HL-60 (cell line): Measurements from ENCODE around the gene AK8.

ENCODE experiments used
- DNase-seq, 2 experiments: peaks; one replicate each; pipeline ENCODE4 v3.0.0-alpha.2; 2010 to 2020; ENCODE audit warnings: low read depth in 1 of 2, low spot score in 1 of 2
- H3K27ac ChIP-seq: fragments of 250-450 bp; sonication (Bioruptor Pico); replicated peaks from 2 replicates; pipeline ENCODE4 v1.5.1; 2020; ENCODE audit warnings: mild to moderate bottlenecking, moderate library complexity
- H3K27me3 ChIP-seq: fragments of 250-450 bp; sonication (Bioruptor Pico); 2 replicates; pipeline ENCODE4 v1.5.1; 2021; ENCODE audit warnings: mild to moderate bottlenecking, moderate library complexity; ENCODE audit not compliant: insufficient read depth, poor library complexity, severe bottlenecking
- H3K4me3 ChIP-seq: replicated peaks from 2 replicates; pipeline ENCODE4 v1.5.1; 2011; ENCODE audit warnings: mild to moderate bottlenecking, control low read depth, low read length; ENCODE audit not compliant: insufficient read depth
- CTCF ChIP-seq: IDR thresholded peaks from one replicate; pipeline ENCODE4 v1.5.1; 2011; ENCODE audit warnings: low read length, control low read depth, inconsistent platforms; ENCODE audit not compliant: insufficient read depth
- GABPA ChIP-seq: IDR thresholded peaks from 2 replicates; pipeline ENCODE4 v1.6.1; 2012; ENCODE audit warnings: low read depth
- POLR2AphosphoS5 ChIP-seq: IDR thresholded peaks from 2 replicates; pipeline ENCODE4 v1.6.1; 2012; ENCODE audit warnings: low read depth
- SPI1 ChIP-seq: IDR thresholded peaks from 2 replicates; pipeline ENCODE4 v1.6.1; 2012; ENCODE audit warnings: low read depth, mild to moderate bottlenecking, borderline replicate concordance
- TF ChIP-seq, protein P1 (sequence below): IDR thresholded peaks from 2 replicates; pipeline ENCODE4 v1.6.1; 2012; ENCODE audit warnings: low read depth; ENCODE audit not compliant: insufficient replicate concordance

Gene AK8

DNA sequence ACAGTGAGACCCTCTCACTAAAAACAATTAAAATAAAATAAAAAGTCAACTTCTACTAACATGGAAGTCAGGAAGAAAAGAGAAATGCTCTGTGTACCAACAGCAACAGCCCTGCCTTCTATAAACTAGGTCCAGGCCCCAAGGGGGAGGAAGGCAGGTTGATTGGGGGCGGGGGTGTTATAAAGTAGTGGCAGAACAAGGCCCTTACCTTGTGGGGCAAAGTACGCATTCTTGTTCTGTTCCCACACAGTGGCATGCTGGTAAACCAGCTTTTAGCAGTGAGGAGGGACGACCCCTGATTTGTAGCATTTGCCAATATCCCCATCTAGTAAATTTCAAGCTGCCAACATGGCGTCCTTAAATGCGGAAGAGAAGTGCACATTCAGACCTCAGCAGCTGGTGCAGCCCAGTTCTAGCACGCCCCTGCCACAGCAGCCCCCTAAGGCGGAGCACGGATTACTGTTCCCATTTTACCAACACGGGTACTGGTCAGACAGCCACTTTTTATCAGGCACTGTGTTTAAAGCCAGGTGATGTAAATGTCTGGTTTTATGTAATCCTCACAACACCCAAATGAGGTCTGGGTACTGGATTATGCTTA lies 138.3 kb downstream of the AK8 start:
- DNase-seq: no peak
- TF ChIP-seq GABPA (no peak), CTCF (no peak), POLR2AphosphoS5 (no peak), SPI1 (no peak)
- TF ChIP-seq, protein P1, sequence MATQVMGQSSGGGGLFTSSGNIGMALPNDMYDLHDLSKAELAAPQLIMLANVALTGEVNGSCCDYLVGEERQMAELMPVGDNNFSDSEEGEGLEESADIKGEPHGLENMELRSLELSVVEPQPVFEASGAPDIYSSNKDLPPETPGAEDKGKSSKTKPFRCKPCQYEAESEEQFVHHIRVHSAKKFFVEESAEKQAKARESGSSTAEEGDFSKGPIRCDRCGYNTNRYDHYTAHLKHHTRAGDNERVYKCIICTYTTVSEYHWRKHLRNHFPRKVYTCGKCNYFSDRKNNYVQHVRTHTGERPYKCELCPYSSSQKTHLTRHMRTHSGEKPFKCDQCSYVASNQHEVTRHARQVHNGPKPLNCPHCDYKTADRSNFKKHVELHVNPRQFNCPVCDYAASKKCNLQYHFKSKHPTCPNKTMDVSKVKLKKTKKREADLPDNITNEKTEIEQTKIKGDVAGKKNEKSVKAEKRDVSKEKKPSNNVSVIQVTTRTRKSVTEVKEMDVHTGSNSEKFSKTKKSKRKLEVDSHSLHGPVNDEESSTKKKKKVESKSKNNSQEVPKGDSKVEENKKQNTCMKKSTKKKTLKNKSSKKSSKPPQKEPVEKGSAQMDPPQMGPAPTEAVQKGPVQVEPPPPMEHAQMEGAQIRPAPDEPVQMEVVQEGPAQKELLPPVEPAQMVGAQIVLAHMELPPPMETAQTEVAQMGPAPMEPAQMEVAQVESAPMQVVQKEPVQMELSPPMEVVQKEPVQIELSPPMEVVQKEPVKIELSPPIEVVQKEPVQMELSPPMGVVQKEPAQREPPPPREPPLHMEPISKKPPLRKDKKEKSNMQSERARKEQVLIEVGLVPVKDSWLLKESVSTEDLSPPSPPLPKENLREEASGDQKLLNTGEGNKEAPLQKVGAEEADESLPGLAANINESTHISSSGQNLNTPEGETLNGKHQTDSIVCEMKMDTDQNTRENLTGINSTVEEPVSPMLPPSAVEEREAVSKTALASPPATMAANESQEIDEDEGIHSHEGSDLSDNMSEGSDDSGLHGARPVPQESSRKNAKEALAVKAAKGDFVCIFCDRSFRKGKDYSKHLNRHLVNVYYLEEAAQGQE: no peak
- Histone ChIP-seq H3K27ac (no peak overlapping the region), H3K4me3 (no peak overlapping the region), H3K27me3 (peaks cover 16% of the 10 kb centered on the region)

DNA sequence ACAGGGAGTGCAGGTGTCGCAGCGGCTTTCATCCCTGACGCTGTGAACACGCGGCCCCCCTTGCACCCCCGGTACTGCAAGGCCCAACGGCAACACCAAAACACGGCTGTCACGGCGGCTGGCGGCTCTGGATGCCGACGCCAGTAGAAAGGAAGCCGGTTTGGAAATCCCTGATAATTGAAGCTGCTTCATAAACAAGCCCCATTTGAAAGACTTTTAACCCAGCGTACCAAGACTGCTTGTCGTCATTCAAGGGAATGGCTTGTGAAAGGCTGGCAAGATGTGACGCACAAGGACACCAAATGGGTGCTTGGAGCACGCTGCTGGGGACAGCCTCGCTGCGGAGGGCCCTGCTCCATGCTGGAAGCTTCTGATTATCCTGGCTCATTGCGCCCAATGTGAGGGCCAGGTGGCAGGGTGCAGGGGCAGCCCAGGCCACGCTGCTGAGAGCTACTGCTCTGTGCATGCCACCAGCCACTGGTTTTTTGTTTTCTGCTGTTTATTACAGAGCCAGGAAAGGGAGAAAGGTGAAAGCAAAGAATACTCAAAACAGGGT lies 144.7 kb downstream of the AK8 start:
- Histone ChIP-seq H3K4me3 (no peak overlapping the region), H3K27me3 (peaks cover 2% of the 10 kb centered on the region), H3K27ac (no peak overlapping the region)
- TF ChIP-seq GABPA (no peak), POLR2AphosphoS5 (no peak), CTCF (no peak), SPI1 (no peak)
- TF ChIP-seq, protein P1: no peak
- no peak for DNase-seq

DNA sequence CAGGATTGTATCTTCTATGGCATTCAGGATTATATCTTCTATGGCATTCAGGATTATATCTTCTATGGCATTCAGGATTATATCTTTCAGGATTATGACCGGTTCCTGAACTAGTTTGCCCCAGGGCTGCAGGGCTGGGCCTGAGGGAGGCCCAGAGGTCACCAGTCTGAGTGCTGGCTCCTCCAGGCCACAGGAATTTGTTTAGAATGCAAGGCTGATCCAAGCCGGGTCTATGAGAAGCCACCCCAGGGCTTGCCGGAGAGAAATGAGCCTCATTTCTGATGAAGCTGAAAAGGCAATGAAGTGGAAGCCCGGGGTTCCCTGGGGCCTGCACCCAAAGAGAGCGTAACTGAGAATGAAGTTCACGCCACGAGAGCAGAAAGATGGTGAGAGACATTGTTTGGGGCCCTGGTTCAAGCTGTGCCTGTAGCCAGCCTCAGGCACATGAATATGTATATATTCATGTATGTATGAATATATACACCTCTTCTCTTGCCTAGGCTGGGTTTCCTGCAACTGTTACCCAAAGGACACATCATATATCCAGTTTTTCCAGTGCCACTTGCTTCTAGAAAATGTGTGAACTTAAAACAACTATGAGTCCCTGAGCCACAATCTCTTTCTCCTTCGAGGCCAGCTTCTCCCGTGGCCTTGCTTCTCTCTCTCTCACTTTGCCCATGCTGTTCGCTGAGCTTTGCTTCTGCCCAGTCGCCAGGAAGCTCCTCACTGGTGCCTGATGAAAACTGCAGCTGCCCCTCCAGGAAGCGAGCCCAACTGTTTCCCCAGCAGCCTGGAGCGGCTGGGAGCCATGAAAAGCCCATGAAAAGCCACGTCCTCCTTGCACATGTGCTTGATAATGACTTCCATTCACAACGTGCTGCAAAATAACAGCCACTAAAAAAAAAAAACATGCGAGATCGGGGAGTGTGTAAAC lies 145.5 kb downstream of the AK8 start:
- Histone ChIP-seq H3K27ac (no peak overlapping the region), H3K4me3 (no peak overlapping the region), H3K27me3 (peaks cover 2% of the 10 kb centered on the region)
- no peak for TF ChIP-seq GABPA
- no peak for TF ChIP-seq SPI1
- no peak for TF ChIP-seq CTCF
- TF ChIP-seq POLR2AphosphoS5: no peak
- TF ChIP-seq, protein P1: no peak
- DNase-seq: no peak
